Endothelial cell of umbilical vein (primary cell): Measurements from ENCODE around the gene MTERF4. TPM values are rescaled to one million over a fixed set of nuclear protein-coding genes. Genes with fewer than 3 reads are reported as not detected.

Source experiments
- BruUV-seq: library from RNA; stranded (reverse); fragments of 400-500 nt; replicated peaks from 2 replicates; lab custom pipeline; 2021; lab: Mats Ljungman, UMichigan
- CTCF ChIA-PET: fragments of 300-600, 350-600 bp; sonication (Branson Sonifier 250); formaldehyde crosslinking; loops from one replicate; lab custom pipeline; 2021; ENCODE audit warnings: antibody characterized with exemption, inconsistent platforms; lab: Charles Lee
- POLR2A ChIA-PET: fragments of 300-600, 350-600 bp; sonication (Branson Sonifier 250); formaldehyde crosslinking; loops from one replicate; lab custom pipeline; 2021; ENCODE audit warnings: antibody characterized with exemption, inconsistent platforms; lab: Charles Lee
- DNase-seq: peaks from one replicate; pipeline ENCODE4 v3.0.0-alpha.2; 2011; ENCODE audit warnings: low read depth, low spot score
- FAIRE-seq: peaks from 2 replicates; lab custom pipeline; 2011; peaks lifted over from hg19 to GRCh38; lab: Jason Lieb, UNC
- H2AFZ ChIP-seq: 2 replicates; pipeline ENCODE4 v1.6.0; 2012; ENCODE audit warnings: low read depth, low read length, control low read depth, inconsistent platforms
- H3K27ac ChIP-seq: 2 replicates; pipeline ENCODE4 v1.5.1; 2011; ENCODE audit warnings: low read depth, mild to moderate bottlenecking, control low read depth, low read length, moderate library complexity; ENCODE audit not compliant: insufficient read depth
- H3K27me3 ChIP-seq, 2 experiments: 2 replicates each; pipeline versions ENCODE4 v1.6.0 to v1.6.1; 2011; ENCODE audit warnings: low read length in 2 of 2, mixed read lengths in 1 of 2; ENCODE audit not compliant: control insufficient read depth in 2 of 2, insufficient read depth in 2 of 2
- H3K36me3 ChIP-seq, 2 experiments: 2 replicates in 1 of 2; 3 replicates in 1 of 2; pipeline ENCODE4 v1.5.1; 2011; ENCODE audit warnings: low read length in 2 of 2, mild to moderate bottlenecking in 1 of 2, moderate library complexity in 1 of 2; ENCODE audit not compliant: control insufficient read depth in 2 of 2, insufficient read depth in 2 of 2; ENCODE audit errors: extremely low read depth in 1 of 2
- H3K4me1 ChIP-seq: 3 replicates; pipeline ENCODE4 v1.5.1; 2011; ENCODE audit warnings: mild to moderate bottlenecking, low read length; ENCODE audit not compliant: control insufficient read depth, insufficient read depth; ENCODE audit errors: extremely low read depth
- H3K4me2 ChIP-seq: 2 replicates; pipeline ENCODE4 v1.6.1; 2011; ENCODE audit warnings: low read length, control low read depth, mixed read lengths; ENCODE audit not compliant: insufficient read depth
- H3K4me3 ChIP-seq, 3 experiments: fragments of 200-600 bp in 1 of 3; sonication (generic), shearing (Covaris generic) in 1 of 3; replicated peaks in 1 of 3; 2 replicates each; pipeline ENCODE4 v1.5.1; 2011 to 2016; ENCODE audit warnings: control low read depth in 3 of 3, low read length in 3 of 3, mild to moderate bottlenecking in 2 of 3, inconsistent platforms in 1 of 3, low read depth in 1 of 3, moderate library complexity in 1 of 3; ENCODE audit not compliant: insufficient read depth in 1 of 3
- H3K79me2 ChIP-seq: 2 replicates; pipeline ENCODE4 v1.6.0; 2012; ENCODE audit warnings: low read length, inconsistent platforms; ENCODE audit not compliant: control insufficient read depth, insufficient read depth
- H3K9ac ChIP-seq: replicated peaks from 2 replicates; pipeline ENCODE3; 2011; ENCODE audit warnings: low read length, control low read depth; ENCODE audit not compliant: insufficient read depth; ENCODE audit errors: extremely low read depth
- H3K9me1 ChIP-seq: replicated peaks from 3 replicates; pipeline ENCODE4 v1.6.0; 2011; ENCODE audit warnings: mild to moderate bottlenecking, low read length; ENCODE audit not compliant: control insufficient read depth, insufficient read depth; ENCODE audit errors: extremely low read depth
- H3K9me3 ChIP-seq: replicated peaks from 2 replicates; pipeline ENCODE4 v1.5.1; 2012; ENCODE audit warnings: low read length, inconsistent platforms; ENCODE audit not compliant: control insufficient read depth, insufficient read depth
- H4K20me1 ChIP-seq: replicated peaks from 2 replicates; pipeline ENCODE3; 2011; ENCODE audit warnings: mild to moderate bottlenecking, low read length; ENCODE audit not compliant: control insufficient read depth, insufficient read depth; ENCODE audit errors: extremely low read depth
- EZH2 ChIP-seq: IDR thresholded peaks from 2 replicates; pipeline ENCODE4 v1.6.1; 2012; ENCODE audit warnings: borderline replicate concordance, low read depth, mild to moderate bottlenecking, moderate library complexity, low read length, inconsistent platforms; ENCODE audit not compliant: severe bottlenecking
- FOS ChIP-seq: IDR thresholded peaks from 2 replicates; pipeline ENCODE4 v1.6.1; 2011; ENCODE audit warnings: mild to moderate bottlenecking, low read length, moderate library complexity, borderline replicate concordance; ENCODE audit not compliant: insufficient read depth
- GATA2 ChIP-seq: IDR thresholded peaks from 2 replicates; pipeline ENCODE4 v1.7.0; 2011; ENCODE audit warnings: low read depth, mild to moderate bottlenecking, moderate library complexity, mixed read lengths, low read length; ENCODE audit not compliant: insufficient read length, insufficient read depth
- JUN ChIP-seq: IDR thresholded peaks from 2 replicates; pipeline ENCODE4 v1.6.1; 2011; ENCODE audit warnings: borderline replicate concordance, low read depth; ENCODE audit not compliant: insufficient read length, insufficient read depth
- MAX ChIP-seq: IDR thresholded peaks from 2 replicates; pipeline ENCODE4 v1.6.1; 2011; ENCODE audit not compliant: insufficient read depth, insufficient read length
- MYC ChIP-seq: IDR thresholded peaks from one replicate; pipeline ENCODE4 v1.6.1; 2011; ENCODE audit warnings: mild to moderate bottlenecking, low read depth, low read length
- POLR2A ChIP-seq: IDR thresholded peaks from 2 replicates; pipeline ENCODE4 v1.6.1; 2012; ENCODE audit warnings: low read depth, mild to moderate bottlenecking, control low read depth, low read length
- POLR2AphosphoS5 ChIP-seq: IDR thresholded peaks from 2 replicates; pipeline ENCODE4 v1.6.1; 2012; ENCODE audit warnings: low read depth, mild to moderate bottlenecking, control low read depth, low read length, moderate library complexity; ENCODE audit not compliant: insufficient read depth
- dilution Hi-C: fragments of 300-500 bp; cut with MboI; formaldehyde crosslinking; loops from one replicate; pipeline ENCODE4 v1.15.0; 2019; ENCODE audit warnings: low sequenced_read_pairs; ENCODE audit not compliant: extremely low pct_ligation_motif_present
- intact Hi-C: fragments of 100-400 bp; cut with micrococcal nuclease; formaldehyde crosslinking; loops from one replicate; pipeline ENCODE4 v1.10.0; 2022
- polyA plus RNA-seq, 4 experiments: library from polyadenylated mRNA; depleted of rRNA in 3 of 4; stranded (reverse) in 3 of 4; unstranded in 1 of 4; fragments of >200 nt; gene quantifications; 2 replicates each; pipeline versions ENCODE4 v1.2.1 to v1.2.3, GENCODE V29; 2011 to 2012; ENCODE audit warnings: missing spikeins in 1 of 4
- total RNA-seq: library from RNA; stranded (reverse); gene quantifications from 2 replicates; pipeline ENCODE4 v1.2.3, GENCODE V29; 2021
- TF ChIP-seq, protein P1 (sequence below), 2 donors: IDR thresholded peaks; 1 replicate in 1 of 2; 2 replicates in 1 of 2; pipeline ENCODE4 v1.5.1; 2011; ENCODE audit warnings: low read length in 2 of 2, mild to moderate bottlenecking in 2 of 2, moderate library complexity in 2 of 2, control low read depth in 1 of 2, inconsistent platforms in 1 of 2, low read depth in 1 of 2; ENCODE audit not compliant: insufficient read depth in 1 of 2; ENCODE audit errors: extremely low read depth in 1 of 2

The MTERF4 gene
- total and polyA plus RNA-seq, 2 donors (not counting 3 experiments of a cell fraction or from before 2014, with no cell fraction given), result 14.7 to 27.3 TPM

DNA sequence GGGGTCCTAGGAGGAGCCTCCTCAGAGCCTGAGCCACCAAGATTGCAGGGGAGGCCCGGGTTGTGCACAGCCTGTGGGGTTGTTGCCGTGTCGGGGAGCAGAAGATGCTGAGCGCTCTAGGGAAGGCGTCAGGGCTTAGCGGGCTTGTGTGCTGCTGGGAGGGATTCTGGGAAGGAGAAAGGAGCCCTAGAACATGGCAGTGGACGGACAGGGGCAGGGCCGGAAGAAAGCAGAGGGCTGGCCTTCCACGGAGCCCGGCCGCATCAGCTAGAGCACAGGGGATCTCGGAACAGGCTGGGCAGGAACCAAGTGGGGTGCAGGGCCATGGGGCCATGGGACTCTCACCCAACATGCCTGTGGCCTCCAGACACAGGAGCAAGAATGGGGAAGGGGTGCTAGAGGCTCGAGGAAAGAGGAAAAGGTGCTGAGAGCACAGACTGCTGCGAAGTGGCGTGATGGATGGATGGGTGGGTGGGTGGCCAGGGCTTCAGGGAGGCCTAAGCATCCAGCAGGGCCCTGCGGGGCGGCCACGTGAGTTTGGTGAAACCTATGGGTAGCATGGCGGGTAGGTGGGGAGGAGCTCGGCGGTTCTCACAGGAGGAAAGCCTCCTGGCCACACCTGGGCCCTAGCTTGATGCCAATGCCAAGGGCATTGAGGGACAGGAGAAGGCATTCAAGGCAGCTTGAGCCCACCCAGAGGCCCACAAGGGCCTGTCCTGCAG is 35.8 kb downstream of the MTERF4 start:
- H3K27ac ChIP-seq, result no peak overlapping the region
- H3K4me2 ChIP-seq, result no peak overlapping the region
- intact Hi-C loops, result no loop called here
- H4K20me1 ChIP-seq, result no peaks in the 10 kb centered on the region
- no peaks in the 10 kb centered on the region for H3K79me2 ChIP-seq
- no peaks in the 10 kb centered on the region for H3K9me3 ChIP-seq
- no peaks in the 10 kb centered on the region for H3K9me1 ChIP-seq
- H3K27me3 ChIP-seq, result no peaks in the 10 kb centered on the region
- no peak overlapping the region for H3K4me3 ChIP-seq
- ChIA-PET CTCF (interaction anchor here (1.0 to 3.1 kb wide), 5 partner anchors 12 to 215 kb away, joined by 3 to 15 read pairs (median 7); no protein-coding TSS in a partner anchor), POLR2A (no interaction called here)
- dilution Hi-C loops, result no loop called here
- H3K36me3 ChIP-seq, result no peaks in the 10 kb centered on the region
- BruUV-seq, result no TSS peak
- no peak overlapping the region for H2AFZ ChIP-seq
- FAIRE-seq (no peak), DNase-seq (no peak)
- TF ChIP-seq POLR2AphosphoS5, result no peak
- H3K4me1 ChIP-seq, result no peaks in the 10 kb centered on the region
- no peak overlapping the region for H3K9ac ChIP-seq

DNA sequence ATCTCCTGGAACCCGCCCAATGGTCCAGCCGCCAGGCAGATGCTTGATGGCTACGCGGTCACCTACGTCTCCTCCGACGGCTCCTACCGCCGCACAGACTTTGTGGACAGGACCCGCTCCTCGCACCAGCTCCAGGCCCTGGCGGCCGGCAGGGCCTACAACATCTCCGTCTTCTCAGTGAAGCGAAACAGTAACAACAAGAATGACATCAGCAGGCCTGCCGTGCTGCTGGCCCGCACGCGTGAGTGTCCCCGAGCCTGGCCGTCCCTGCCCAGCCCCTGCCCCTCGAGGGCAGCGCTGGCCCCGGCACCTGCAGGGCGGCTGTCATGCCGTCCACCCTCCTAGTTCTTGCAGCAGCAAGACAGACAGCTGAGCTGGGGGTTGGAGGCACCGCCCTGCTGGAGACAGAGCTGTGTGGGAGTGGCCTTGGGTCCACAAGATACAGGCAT is 36.7 kb downstream of the MTERF4 start:
- H3K9me3 ChIP-seq, result no peaks in the 10 kb centered on the region
- DNase-seq, result no peak
- FAIRE-seq, result no peak
- H3K4me2 ChIP-seq, result no peak overlapping the region
- no peaks in the 10 kb centered on the region for H3K27me3 ChIP-seq
- H2AFZ ChIP-seq, result no peak overlapping the region
- TF ChIP-seq EZH2 (no peak), GATA2 (no peak), JUN (no peak), MAX (no peak), POLR2A (no peak), POLR2AphosphoS5 (no peak), FOS (no peak), MYC (no peak)
- TF ChIP-seq, protein P1, sequence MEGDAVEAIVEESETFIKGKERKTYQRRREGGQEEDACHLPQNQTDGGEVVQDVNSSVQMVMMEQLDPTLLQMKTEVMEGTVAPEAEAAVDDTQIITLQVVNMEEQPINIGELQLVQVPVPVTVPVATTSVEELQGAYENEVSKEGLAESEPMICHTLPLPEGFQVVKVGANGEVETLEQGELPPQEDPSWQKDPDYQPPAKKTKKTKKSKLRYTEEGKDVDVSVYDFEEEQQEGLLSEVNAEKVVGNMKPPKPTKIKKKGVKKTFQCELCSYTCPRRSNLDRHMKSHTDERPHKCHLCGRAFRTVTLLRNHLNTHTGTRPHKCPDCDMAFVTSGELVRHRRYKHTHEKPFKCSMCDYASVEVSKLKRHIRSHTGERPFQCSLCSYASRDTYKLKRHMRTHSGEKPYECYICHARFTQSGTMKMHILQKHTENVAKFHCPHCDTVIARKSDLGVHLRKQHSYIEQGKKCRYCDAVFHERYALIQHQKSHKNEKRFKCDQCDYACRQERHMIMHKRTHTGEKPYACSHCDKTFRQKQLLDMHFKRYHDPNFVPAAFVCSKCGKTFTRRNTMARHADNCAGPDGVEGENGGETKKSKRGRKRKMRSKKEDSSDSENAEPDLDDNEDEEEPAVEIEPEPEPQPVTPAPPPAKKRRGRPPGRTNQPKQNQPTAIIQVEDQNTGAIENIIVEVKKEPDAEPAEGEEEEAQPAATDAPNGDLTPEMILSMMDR (IDR thresholded peaks at IDR 0.05; ENCODE audit: extremely low read depth in 1 of 2, insufficient read depth in 1 of 2, low read depth in 1 of 2, low read length in 2 of 2), result no peak
- no peak overlapping the region for H3K27ac ChIP-seq
- no peaks in the 10 kb centered on the region for H3K4me1 ChIP-seq
- H3K36me3 ChIP-seq, result no peaks in the 10 kb centered on the region
- intact Hi-C loops (no loop called here), dilution Hi-C loops (no loop called here)
- no TSS peak for BruUV-seq
- no peak overlapping the region for H3K4me3 ChIP-seq
- H3K9me1 ChIP-seq, result no peaks in the 10 kb centered on the region
- CTCF ChIA-PET, result interaction anchor here (1.0 to 1.3 kb wide), 4 partner anchors 13 to 214 kb away, joined by 3 to 4 read pairs (median 3); no protein-coding TSS in a partner anchor
- H3K79me2 ChIP-seq, result no peaks in the 10 kb centered on the region
- no peaks in the 10 kb centered on the region for H4K20me1 ChIP-seq
- POLR2A ChIA-PET, result no interaction called here
- no peak overlapping the region for H3K9ac ChIP-seq
